Activated effector memory CD4-positive, alpha-beta T cell treated with anti-CD3 and anti-CD28 coated beads, Interleukin-2, amount 50 U/mL, for 16 hours (primary cell): ENCODE measurements around the gene AMIGO3.
A peak's percentile ranks its signal among the peaks of the same experiment; 100 is the strongest.
"Not testable (repeated sequence)": the region's sequence is repeated elsewhere in the genome, so short reads cannot be mapped to it uniquely, and the experiment has no call there.

Experiments
- DNase-seq: peaks from one replicate; pipeline ENCODE4 v3.0.0-alpha.2; 2020

Gene AMIGO3

DNA sequence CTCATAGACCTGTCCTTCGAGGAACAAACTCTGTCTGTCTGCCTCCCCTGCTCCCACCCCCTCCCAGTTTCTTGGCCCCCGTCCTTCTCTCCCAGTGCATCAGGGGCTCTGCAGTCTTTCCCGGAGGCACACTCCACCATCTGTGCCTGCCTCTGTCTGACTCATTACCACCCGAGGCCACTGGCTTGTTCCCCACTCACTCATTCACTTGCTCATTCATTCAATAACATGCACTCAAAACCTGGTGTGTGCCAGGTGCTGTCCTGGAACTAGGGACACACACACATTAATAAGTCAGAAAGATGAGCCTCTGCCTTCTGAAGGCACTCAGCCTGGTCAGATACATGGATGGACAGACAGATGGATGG is 12.4 kb downstream of the AMIGO3 start:
- no peak for DNase-seq

DNA sequence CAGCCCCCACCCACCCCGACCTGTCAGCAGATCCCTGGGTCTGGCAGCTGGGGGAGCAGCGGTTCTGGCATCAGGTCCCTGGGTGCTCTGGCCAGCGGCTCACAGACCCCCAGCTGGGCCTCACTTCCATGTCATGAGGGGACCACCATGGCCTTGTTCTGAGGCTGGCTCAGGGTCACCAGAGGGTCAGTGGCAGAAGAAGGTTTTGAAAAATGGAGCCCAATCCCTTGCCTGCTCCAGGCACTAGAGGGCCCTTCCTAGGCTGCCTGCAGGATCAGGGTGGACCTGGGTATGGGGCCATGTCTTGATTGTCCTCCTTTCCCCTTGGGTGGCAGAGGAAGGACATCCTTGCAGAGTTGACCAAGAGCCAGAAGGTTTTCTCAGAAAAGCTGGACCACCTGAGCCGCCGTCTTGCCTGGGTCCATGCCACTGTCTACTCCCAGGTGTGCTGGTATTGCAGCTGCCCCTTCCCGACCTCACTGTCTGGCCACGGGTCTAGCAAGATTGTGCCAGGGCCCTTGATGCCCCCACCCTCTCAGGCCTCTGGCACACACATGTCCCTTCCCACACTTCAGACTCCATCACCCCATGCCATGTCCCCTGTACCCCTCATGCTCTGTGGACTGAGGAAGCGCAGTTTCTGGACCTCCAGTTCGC is 12.9 kb downstream of the AMIGO3 start:
- DNase-seq, result no peak

DNA sequence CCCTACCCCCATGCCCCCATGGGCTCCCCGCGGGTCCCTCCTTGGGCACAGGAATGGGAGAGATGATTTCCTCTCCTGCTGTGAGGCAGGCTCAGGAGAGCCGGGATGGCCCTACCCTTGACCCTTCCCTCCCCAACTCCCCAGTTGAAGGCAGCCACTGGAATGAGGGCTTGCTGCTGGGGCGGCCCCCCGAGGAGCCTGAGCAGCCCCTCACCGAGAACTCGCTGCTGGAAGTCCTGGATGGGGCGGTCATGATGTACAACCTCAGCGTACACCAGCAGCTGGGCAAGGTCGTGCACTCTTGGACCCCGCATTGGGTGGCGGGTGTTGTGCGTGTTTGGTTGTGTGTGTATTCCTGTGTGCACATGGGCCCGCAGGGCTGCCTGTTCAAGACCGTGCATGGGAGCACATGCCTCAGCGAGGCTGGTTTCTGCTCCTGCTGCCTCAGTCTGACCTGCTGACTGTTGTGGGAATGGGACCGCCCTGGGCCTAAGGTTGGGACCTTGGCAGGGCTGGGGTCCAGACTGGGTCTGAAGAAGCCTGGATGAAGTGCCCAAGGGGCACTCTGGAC is 14.0 kb downstream of the AMIGO3 start:
- no peak for DNase-seq

DNA sequence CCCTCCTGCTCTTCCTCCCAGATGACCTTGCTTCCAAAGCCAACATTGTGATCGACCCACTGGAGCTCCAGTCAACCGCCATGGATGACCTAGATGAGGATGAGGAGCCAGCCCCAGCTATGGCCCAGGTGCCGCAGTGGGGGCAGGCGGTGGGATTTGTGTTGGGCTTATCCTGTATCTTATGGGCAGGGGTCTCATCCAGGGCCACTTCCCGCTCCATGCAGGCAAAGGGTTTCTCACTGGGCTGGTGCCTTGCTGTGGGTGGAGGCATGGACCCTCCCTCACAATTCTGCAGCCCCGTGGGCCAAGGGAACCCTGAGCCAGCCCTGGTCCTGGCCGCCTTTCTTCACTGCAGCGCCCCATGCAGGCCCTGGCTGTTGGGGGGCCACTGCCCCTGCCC is 14.9 kb downstream of the AMIGO3 start:
- no peak for DNase-seq

DNA sequence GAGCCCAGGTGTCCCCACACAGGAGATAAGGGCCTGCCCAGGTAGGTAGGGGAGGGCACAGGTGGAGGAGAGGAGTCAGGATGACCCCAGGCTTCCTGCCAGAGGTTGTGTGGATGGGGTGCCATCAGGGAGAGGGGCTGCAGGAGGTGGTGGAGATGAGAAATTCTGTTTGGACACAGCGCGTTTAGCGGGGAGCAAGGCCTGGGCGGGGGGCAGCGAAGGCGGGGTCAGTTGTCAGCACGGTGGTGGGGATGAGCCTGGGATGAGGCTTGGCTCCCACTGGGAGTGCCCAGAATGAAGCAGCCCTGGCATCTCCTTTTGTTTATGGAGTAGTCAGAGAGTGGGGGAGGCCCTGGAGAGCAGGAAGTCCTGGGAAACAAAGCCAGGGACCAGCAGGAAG is 15.5 kb downstream of the AMIGO3 start:
- DNase-seq, result no peak

DNA sequence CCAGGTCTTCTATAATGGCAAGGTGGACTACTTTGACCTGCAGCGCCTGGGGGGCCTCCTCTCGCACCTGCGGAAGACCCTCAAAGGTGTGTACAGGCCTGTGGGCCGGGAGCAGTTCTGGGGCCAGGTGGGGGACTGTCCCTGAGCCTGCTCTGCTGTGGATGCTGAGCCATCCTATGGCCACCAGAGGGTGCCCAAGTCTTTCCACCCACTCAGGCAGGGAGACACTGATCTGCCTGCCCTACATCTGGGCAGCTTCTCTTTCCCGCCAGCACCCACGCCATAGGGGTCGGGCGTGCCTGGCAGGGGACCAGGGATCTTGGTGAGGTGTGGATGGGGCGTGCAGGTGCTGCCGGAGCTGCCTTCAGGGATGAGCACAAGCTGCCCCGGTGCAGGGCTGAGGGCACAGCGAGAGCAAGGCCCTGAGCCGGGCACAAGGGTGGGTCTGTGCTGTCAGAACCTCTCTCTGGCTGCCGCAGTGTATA is 16.0 kb downstream of the AMIGO3 start:
- DNase-seq, result peak; percentile 87

DNA sequence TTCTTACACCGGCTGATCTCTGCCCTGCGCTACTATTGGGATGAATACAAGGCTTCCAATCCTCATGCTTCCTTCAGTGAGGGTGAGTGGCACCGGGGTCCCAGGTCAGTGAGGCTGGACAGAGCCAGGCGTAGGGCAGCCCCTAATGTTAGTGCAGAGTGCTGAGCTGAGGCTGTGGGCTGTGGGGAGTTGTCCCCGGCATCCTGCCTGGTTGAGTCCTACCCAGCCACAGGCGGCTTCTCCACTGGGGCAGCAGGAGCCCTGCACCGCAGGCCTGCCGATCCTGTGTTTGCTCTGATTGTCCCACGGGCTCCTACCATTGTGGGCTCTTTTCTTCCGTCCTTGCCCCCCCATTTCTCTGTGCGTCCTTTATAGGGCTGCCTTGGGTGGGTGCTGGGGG is 16.8 kb downstream of the AMIGO3 start:
- no peak for DNase-seq

DNA sequence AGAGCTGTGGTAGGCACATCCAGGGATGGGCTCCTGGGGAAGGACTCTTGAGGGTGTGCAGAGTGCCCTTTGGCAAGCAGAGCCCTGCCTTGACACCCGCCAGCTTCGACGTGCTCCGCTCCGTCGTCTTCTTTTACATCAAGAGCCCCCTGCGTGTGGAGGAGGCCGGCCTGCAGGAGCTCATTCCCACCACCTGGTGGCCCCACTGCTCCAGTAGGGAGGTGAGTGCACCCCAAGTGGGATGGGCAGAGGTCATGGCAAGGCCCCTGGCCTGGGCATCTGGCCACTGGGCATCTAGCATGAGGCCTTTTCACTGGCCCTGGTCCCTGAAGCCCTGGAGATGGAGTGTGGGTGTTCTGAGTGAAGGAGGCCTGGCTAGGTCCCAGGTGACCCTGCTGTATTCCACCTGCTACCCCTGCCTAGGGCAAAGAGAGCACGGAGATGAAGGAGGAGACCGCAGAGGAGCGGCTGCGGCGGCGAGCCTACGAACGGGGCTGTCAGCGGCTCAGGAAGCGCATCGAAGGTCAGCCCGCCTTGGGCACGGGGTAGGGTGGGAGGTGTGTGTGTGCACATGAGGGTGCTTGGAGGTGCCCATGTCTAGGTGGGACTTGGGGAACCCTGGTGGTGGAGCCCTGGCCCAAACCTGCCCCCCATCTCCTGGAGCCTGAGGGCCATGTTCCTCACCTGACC is 18.0 kb downstream of the AMIGO3 start:
- no peak for DNase-seq

DNA sequence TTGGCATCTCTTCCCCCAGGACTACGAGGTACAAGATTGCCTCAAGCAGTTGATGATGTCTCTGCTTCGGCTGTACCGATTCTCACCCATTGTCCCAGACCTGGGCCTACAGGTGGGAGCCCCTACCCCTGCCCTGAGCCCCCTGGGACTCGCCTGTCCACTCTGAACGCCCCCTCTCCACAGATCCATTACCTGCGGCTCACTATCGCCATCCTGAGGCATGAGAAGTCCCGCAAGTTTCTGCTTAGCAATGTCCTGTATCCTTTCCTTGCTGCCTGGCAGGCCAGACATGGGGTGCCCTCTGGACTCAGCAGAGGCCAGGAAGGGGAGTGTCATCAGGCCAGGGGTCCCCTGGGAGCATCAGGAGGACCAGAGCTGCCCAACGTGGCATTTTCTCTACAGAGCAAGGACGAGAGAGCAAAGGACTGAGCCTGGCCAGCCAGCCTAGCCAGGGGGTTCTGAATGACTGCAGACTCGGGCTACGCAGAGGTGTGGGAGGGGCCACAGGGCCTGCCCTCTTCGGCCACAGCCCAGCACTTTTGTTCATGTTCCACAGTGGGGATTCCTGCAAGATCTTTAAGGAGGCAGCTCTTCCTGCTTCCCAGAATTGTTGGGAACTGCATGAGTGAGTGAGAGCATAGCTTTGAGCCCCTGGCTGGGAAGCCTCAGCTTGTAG is 18.9 kb downstream of the AMIGO3 start:
- no peak for DNase-seq

DNA sequence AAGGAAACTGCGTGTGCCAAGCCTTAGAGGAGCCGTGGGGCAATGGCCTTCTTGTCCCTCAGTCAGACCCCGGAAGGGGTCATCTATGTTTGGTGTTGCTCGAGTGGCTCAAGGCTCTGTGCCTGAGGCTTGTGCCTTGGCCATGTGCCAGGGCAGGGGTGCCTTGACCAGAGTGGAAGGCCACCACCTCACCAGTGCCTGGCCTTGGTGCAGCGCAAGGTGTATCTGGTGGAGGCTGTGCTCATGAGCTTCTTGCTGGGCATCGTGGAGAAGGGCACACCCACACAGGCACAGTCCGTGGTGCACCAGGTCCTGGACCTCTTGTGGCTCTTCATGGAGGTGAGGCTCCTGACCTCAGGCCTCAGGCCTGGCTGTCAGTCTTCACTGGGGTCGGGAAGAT is 19.5 kb downstream of the AMIGO3 start:
- DNase-seq, result no peak

DNA sequence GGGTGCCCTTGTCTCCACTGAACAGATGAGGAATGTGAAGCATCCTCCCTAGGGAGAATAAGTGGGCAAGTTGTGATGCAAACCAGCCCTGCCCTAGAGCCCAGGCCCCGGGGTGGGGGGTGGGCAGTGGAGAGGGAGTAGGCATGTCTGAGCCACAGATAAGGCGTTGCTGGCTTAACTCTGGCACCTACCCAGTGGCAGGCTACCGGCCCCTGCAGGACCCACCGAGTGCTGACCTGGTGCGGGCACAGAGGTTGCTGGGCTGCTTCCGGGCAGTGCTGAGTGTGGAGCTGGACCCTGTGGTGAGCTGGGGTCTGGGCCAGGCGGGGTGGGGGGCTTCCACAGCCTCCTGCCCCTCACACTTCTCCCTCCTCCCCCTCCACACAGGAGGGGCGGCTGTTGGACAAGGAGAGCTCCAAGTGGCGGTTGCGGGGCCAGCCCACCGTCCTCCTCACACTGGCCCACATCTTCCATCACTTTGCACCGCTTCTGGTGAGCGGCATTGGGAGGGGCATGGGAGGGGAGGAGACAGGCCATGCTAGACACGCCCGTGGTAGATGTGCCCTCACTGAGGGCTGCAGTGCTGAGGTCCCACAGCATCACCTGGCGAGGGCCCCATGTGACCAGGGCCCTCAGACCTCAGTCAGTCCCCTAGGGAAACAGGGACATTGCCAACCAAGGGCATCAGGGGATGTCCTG is 20.1 kb downstream of the AMIGO3 start:
- no peak for DNase-seq

DNA sequence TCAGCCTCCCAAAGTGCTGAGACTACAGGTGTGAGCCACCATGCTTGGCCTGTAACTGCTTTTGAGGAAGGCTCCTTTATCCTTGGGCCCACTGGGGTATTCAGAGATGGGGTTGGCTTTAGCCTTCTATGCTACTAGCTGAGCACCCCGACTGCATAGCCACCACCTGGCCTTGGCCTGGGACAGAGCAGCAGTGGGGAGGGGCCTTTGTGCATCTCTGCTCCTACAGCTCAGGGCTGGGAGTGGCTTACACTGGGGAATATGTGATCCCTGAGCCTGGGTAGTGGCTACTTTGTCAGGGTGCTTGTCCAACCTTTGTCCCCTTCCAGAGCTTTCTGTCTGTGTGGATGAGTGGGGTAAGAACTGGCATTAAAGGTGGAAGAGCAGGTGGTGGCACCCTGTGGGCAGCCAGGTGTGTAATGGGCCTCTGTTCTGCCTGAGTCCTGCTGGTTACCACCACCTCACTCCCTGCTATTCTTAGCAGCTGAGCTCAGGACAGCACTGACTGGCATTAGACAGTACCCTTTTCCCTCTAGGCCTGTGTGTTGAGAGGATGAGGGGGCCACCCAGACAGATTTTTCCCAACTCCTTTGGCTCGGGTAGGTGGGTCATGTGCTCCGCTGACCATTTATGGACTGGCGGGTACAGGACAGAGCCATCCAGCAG is 24.0 kb downstream of the AMIGO3 start:
- DNase-seq, result not testable (repeated sequence)

DNA sequence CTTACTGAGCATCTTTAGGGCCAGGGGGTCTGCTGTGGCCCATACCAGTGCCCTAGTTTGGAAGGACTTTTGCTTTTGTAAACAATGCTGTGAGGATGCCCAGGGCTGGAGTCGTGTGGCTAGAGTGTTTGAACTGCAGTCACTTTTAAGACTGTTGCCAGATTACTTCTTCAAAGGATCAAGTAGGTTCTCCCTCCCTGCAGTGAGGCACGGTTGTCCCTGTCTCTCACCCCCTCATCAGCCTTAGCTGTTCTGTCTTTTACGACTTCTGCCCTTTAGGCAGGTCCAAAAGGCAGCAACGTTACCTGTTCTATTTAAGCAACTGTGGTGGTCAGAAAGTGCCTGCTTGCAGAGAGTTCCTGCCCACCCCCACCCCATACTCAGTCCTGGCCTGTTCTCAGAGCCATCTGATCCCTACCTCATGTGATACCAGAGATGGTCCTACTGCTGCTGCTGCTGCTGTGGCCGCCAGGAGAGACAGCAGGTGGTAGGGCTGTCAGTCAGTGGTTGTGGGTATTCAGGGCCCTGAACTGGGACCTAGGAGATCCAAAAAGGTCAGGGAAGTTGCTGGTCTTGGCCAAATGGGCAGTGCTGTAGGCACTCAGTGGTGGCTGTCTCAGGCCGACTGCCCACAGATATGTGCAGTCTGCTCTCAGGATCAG is 24.9 kb downstream of the AMIGO3 start:
- DNase-seq, result not testable (repeated sequence)

DNA sequence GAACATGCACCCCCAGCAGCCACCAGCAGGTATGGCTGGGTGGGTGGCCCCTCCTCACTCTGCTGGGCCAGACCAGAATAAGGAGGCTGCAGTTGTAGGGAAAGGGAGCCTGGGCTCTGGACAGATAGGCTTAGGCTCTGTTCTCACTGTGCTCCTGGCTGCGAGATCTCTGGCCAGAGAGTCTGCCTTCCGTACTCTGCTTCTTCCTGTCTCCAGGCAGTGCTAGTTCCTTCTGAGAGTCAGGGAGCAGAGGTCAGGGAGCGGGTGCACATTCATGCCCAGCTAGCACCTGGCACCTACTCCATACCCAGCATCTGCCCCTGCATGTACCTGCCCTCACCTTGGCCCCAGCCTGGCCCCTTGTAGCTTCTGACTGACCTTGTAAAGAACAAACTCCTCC is 28.0 kb downstream of the AMIGO3 start:
- not testable (repeated sequence) for DNase-seq

DNA sequence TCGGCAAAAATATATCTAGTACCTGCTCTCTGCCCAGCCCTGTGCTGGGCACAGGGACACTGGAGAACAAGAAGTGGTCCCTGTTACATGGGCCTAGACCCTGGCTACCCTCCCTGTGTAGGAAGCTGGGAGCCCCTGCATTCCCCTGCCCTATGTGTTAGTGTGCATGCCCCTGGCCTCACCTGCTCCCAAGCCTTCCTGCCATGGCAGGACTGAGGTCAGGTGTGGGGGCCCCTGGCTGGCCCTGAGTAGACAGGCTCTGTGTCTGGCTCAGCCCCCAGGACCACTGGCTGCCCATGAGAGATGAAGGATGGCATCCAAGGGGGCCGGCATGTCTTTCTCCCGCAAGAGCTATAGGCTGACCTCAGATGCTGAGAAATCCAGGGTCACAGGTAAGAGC is 28.6 kb downstream of the AMIGO3 start:
- not testable (repeated sequence) for DNase-seq

DNA sequence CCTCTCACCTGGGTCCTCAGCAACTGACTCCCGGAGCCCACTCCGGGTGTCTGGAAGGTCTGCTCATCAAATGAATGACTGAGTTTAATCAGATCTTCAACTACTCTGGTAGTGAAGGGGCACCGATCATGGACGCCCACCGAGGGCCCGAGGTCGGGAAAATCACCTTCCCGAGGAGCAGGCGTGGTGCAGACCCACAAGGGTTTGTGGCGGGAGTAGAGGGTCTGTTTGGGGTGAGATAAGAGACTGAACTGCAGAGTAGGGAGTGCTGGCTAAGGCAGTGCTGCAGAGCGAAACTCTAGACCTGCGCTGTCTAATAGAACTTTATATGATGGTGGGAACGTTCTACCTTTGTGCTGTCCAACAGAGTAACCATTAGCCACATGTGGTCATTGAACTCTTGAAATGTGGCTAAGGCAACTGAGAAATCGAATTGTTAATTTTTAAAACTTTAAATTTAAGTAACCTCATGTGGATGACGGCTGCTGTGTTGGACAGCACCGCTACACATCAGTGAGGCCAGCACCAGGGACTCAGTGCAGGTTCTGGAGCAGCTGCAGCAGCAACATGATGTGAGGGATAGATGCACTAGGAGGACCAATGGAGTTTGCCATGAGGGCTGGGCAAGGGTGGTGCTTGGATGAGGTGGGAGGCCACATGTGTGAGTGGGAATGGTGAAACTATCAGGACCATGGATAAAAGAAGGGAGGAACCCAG is 29.4 kb downstream of the AMIGO3 start:
- DNase-seq, result not testable (repeated sequence)

DNA sequence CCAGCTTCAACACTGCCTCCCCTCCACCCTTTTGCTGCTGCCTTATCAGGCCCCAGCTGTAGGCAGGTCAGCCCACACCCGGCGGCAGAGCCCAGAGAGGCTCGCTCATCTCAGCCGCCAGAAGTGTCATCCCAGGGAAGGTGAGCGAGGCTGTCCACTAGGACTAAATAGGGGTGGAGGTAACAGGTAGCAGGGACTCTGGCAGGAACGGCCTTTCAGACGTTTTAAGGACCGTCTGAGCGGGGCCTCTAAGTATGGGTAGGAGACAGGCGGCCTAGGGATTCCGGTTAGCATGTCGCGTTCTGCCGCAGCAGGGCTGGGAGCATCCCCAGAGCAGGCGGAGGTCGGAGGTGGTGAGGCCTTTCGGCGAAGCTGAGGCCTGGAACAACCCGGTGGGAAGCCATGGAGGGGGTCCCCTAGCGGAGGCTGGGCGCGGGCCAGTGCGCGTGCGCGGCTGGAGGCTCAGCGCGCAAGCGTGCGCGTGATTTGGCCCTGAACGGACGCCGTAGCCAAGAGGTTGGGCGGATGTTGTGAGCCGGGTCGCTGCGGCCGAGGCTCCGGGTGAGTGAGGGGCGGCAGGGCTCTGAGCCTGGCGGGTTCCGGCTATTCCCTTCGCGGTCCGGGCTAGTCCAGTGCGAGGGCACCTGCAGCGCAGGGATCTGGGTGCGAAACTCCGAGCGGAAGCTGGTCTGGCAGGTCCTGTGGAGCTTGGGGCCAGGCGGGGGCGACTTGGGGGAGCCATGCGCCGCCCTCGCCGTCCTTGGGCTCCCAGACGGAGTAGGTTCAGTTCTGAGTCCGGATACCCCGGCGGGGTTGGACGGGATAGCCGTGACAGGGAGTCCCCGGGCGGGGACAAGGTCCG is 30.2 kb downstream of the AMIGO3 start, which contains the start of the genes MST1 and RNF123:
Gene MST1, minus strand, starts transcription at position 429 of the 862 bp plus-strand sequence. CDS start 783 bp downstream, outside the sequence.
Gene RNF123, plus strand, starts transcription at position 512 of the 862 bp plus-strand sequence. CDS start 1,609 bp downstream, outside the sequence.
- DNase-seq, result peak; percentile 97

DNA sequence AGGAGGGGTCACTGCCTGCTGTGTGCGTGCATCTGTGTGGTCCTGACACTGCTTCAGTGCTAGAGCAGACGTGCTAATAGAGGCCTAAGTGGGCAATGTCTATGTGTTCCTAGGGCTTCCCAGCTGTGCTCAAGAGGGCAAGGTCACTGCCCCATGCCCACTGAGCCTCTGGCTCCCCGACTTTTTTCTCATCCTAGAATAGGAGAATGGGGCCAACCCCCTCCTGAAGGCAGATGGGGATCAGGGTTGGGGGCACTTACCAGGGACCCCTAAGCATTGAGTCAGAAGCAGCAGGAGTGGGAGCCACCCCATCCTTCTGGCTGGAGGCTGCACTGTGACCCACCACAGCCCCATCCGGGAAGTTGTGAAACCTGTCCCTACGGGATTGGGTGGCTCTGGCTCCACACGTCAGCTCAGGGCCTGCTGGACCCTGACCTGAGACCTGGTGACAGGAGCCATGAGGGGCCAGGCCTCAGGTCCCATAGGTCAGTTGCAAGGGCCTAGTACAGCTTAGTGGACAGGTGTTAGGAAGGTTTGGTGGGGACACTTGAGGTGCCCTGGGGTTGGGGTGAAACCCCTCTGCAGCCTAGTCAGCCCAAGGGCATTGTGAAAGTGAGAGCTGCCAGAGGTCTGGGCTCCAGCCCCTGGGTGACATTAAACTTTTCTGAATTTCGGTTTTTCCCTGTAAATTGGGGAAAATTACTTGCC is 31.0 kb downstream of the AMIGO3 start:
- not testable (repeated sequence) for DNase-seq

DNA sequence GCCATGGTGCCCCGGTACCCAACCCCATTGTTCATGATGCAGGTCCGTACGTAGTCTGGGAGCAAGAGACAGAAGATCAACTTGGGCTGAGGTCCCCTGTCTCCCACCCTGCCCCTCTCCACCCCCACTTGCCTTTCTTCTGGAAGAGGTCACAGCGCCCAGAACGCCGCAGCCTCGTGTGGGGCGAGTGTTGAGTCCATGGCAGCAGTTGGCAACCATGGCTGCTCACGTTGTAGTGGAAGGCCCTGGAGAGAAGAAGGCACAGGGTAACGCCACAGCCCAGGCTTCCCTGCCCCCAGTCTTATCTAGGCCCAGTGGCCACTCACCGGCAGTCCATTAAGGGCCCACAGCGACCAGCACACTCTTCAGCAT is 32.1 kb downstream of the AMIGO3 start:
- DNase-seq, result not testable (repeated sequence)
